Measurements from ENCODE around the gene SLX4IP.
"Not testable (repeated sequence)": the region's sequence is repeated elsewhere in the genome, so short reads cannot be mapped to it uniquely, and the experiment has no call there.

- TF ChIP-seq POLR2A, EP300, CTCF, POLR2AphosphoS5 (IDR thresholded peaks at IDR 0.05): not testable (repeated sequence)
These were observed 155.3 kb downstream of the SLX4IP start for GRCh38 chr20:10590446-10590845.
